NCI-H226 (cell line): ENCODE data around the gene CELF1.
A peak's percentile ranks its signal among the peaks of the same experiment; 100 is the strongest.

Experiments used
- DNase-seq: peaks from one replicate; pipeline ENCODE4 v3.0.0-alpha.2; 2015

Gene CELF1

GRCh38 chr11:47443028-47443700, 109.8 kb downstream of the CELF1 start:
- DNase-seq: no peak

DNA sequence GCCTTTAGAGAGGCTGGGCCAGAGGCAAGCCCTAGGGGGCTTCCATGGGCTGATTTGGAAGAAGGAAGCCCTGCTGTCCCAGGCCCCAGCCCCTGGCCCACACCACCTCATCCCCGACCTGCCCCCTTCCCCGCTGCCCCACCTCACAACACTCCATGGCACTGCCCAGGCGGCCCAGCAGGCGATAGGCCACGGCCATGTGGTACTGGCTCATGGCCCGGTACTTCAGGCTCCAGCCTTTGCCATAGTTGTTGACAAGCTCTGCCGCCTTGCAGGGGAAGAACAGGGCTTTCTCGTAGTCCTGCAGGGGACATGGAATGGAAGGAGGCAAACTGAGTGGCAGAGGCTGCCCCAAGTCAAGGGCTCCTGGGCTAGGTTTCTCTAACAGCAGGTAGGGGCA, 110.4 kb downstream of the CELF1 start:
- DNase-seq: no peak

- DNase-seq: no peak
Observed at GRCh38 chr11:47441421-47441820, 111.5 kb downstream of the CELF1 start.

DNA sequence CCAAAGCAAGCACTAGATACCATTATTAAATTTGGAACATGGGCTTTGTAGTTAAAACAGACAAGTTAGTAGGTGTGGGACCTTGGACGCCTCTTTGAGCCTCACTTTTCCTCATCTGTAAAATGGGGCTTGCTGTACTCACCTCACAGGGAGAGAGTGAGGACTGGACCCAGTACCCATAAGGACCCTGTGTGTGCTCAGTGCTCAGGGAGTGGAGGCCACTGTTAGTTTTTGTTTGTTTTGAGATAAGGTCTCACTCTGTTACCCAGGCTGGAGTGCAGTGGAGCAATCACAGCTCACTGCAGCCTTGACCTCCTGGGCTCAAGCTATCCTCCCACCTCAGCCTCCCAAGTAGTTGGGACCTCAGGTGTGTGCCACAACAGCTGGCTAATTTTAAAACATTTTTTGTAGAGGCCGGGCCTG, 112.9 kb downstream of the CELF1 start:
- no peak for DNase-seq

GRCh38 chr11:47438721-47439120, 114.2 kb downstream of the CELF1 start:
- no peak for DNase-seq

- DNase-seq: no peak
Observed at GRCh38 chr11:47437746-47438418, 115.0 kb downstream of the CELF1 start.

DNA sequence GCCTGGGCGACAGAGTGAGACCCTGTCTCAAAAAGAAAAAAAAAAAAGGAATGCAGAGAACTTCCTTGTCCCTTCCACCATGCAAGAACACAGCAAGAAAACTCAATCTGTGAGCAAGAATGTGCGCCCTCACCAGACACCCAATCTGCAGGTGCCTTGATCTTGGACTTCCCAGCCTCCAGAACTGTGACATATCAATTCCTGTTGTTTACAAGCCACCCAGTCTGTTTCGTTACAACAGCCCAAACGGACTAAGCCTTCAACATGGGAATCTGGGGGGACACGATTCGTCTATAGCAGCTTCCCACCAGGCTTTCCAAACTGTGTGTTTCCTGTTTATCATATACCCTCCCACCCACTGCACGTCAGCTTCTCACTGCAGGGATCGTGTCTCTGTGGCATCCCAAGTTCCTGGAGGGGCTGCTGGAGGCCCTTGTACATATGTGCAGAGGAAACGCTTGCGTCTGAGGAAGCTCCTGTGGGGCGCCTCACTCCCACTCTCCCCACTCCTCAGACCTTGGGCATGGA, 115.7 kb downstream of the CELF1 start:
- DNase-seq: no peak

DNA sequence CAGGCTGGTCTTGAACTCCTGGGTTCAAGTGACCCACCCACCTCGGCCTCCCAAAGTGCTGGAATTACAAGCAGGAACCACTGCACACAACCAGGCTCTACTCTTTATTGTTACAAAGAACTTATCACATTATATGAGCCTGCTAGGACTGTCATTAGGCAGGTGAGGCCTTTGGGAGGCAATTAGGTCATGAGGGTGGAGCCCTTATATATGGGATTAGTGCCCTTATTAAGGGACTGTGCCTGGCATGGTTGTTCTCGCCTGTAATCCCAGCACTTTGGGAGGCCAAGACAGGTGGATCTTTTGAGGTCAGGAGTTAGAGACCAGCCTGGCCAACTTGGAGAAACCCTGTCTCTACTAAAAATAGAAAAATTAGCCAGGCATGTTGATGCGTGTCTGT, 116.2 kb downstream of the CELF1 start:
- no peak for DNase-seq

GRCh38 chr11:47435687-47436086, 117.2 kb downstream of the CELF1 start:
- DNase-seq: no peak

- peak; percentile 14 for DNase-seq
Observed at GRCh38 chr11:47434011-47434786, 118.7 kb downstream of the CELF1 start.

GRCh38 chr11:47433157-47433556, 119.8 kb downstream of the CELF1 start:
- no peak for DNase-seq

- no peak for DNase-seq
Observed at GRCh38 chr11:47431356-47432083, 121.4 kb downstream of the CELF1 start.

DNA sequence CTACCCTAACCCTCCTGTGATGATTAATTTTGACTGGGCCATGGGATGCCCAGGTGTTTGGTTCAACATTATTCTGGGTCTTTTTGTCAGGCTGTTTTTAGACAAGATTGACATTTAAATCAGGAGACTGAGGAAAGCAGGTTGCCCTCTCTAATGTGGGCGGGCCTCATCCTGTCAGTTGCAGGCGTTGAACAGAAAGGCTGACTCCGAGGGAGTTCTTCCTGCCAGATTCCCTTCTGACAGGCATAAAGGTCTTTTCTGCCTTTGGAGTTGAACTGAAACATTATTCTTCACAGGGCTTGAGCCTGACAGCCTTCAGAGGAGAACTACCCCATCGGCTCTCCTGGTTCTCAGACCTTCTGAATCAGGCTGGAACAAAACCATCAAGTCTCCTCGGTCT, 122.4 kb downstream of the CELF1 start:
- DNase-seq: no peak

- peak; percentile 89 for DNase-seq
Observed at GRCh38 chr11:47426062-47426956, 126.6 kb downstream of the CELF1 start, which contains the start of gene PSMC3. TSS of gene PSMC3 (minus strand) at chr11:47426439. CDS start at chr11:47426279, 160 bp downstream.

DNA sequence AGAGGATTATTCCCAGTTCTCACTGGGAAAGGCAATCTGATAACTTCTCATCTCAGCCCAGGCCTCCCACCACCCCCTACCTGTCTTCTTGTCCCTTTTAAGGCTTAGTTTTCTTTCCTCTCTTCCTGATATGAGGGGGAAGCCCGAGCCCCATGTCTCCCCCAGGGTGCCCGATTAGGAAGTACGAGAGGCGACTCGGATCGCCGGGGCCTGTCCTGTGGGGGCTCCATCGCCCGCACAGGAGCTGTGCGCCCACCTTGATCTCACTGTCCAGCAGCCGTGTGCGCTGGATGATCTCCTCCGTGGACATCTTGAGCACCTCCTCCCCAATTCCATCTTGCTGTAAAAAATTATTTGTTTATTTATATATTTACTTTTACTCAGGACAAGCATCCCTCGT, 127.3 kb downstream of the CELF1 start:
- DNase-seq: no peak

DNA sequence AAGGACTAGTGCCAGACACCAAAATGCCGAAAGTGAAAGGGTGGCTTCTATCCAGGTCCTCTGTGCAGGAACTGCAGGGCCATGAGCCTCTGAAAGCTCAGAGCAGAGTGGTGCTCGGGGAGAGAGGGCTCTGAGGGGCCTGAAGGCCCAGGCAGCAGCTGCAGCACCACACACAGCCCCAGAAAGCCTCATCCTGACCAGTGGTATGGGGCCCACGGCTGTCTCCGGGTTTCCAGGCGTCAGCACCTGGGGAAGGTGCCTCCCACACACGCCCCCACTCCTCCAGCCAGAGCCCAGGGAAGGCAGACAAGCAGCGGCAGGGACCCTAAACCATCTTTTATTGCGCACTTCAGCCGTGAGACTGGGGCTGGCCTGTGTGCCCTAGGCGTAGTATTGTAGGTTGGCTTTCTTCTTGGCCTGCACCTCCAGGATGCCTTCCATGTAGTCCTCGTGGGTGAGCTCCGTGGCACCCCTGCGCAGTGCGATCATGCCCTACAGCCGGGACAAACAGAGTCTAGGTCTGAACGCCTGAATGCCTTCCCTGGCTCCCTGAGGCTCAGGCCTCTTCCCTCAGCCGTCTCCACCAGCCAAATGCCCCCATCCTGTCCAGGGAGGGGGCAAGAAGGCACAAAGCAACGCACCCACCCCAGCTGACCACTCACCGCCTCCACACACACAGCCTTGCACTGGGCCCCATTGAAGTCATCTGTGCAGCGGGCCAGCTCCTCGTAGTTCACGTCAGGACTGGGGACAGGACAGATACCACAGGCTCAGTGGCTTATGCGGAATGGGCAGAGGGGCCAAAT, 134.3 kb downstream of the CELF1 start:
- no peak for DNase-seq

- no peak for DNase-seq
Observed at GRCh38 chr11:47417712-47418111, 135.2 kb downstream of the CELF1 start.

- peak; percentile 94 for DNase-seq
Observed at GRCh38 chr11:47415949-47416472, 136.9 kb downstream of the CELF1 start.
